Loucy (cell line): ENCODE results near the gene FADS2.

Experiments used
- H2AFZ ChIP-seq: fragments of 200-600 bp; sonication (generic); 2 replicates; pipeline ENCODE4 v1.6.0; 2016; ENCODE audit warnings: antibody characterized with exemption, mild to moderate bottlenecking, low read length, moderate library complexity
- H3F3A ChIP-seq: fragments of 200-600 bp; 2 replicates; pipeline ENCODE4 v1.6.0; 2016; ENCODE audit warnings: antibody characterized with exemption, low read depth, mild to moderate bottlenecking
- H3K27me3 ChIP-seq: fragments of 200-600 bp; sonication (generic); 2 replicates; pipeline ENCODE4 v1.6.1; 2014; ENCODE audit warnings: low read length, mild to moderate bottlenecking; ENCODE audit not compliant: insufficient read depth, poor library complexity, severe bottlenecking
- H3K36me3 ChIP-seq: fragments of 200-600 bp; sonication (generic); 2 replicates; pipeline ENCODE4 v1.6.1; 2016; ENCODE audit warnings: low read length; ENCODE audit not compliant: insufficient read depth
- H3K4me1 ChIP-seq: fragments of 200-600 bp; sonication (generic); 2 replicates; pipeline ENCODE4 v1.5.1; 2014; ENCODE audit warnings: low read length, mild to moderate bottlenecking; ENCODE audit not compliant: insufficient read depth, poor library complexity, severe bottlenecking
- H3K4me2 ChIP-seq: fragments of 200-600 bp; sonication (generic); 2 replicates; pipeline ENCODE4 v1.6.0; 2014; ENCODE audit warnings: antibody characterized with exemption, low read length, low read depth, mild to moderate bottlenecking; ENCODE audit not compliant: poor library complexity, severe bottlenecking
- H3K4me3 ChIP-seq: fragments of 200-600 bp; sonication (generic); 2 replicates; pipeline ENCODE4 v1.5.1; 2014; ENCODE audit warnings: low read length, mild to moderate bottlenecking, mixed read lengths; ENCODE audit not compliant: poor library complexity, severe bottlenecking
- H3K79me2 ChIP-seq: fragments of 200-600 bp; sonication (generic); 2 replicates; pipeline ENCODE4 v1.6.1; 2014; ENCODE audit warnings: low read length; ENCODE audit not compliant: insufficient read depth
- H3K9ac ChIP-seq: fragments of 200-600 bp; sonication (generic); 2 replicates; pipeline ENCODE4 v1.6.0; 2014; ENCODE audit warnings: mild to moderate bottlenecking, low read depth, low read length, moderate library complexity; ENCODE audit not compliant: poor library complexity, severe bottlenecking
- H3K9me2 ChIP-seq: fragments of 200-600 bp; sonication (generic); replicated peaks from 2 replicates; pipeline ENCODE4 v1.6.1; 2016; ENCODE audit warnings: low read depth, low read length, mixed read lengths
- H3K9me3 ChIP-seq: fragments of 200-600 bp; sonication (generic); 2 replicates; pipeline ENCODE4 v1.6.1; 2014; ENCODE audit warnings: mild to moderate bottlenecking, antibody characterized with exemption, low read length, low read depth; ENCODE audit not compliant: insufficient read depth
- H4K20me1 ChIP-seq: fragments of 200-600 bp; sonication (generic); 2 replicates; pipeline ENCODE4 v1.6.0; 2014; ENCODE audit warnings: antibody characterized with exemption, low read length, mild to moderate bottlenecking; ENCODE audit not compliant: insufficient read depth, poor library complexity, severe bottlenecking
- CTCF ChIP-seq: fragments of 200-600 bp; sonication (generic); conservative IDR thresholded peaks from 2 replicates; pipeline ENCODE4 v1.5.1; 2014; ENCODE audit warnings: mild to moderate bottlenecking, antibody characterized with exemption, low read length
- EZH2phosphoT487 ChIP-seq: fragments of 200-600 bp; IDR thresholded peaks from 2 replicates; pipeline ENCODE4 v1.6.1; 2018; ENCODE audit warnings: antibody characterized with exemption, mild to moderate bottlenecking, moderate library complexity, borderline replicate concordance

FADS2 gene

GRCh38 chr11:61871158-61871597 lies 43.1 kb downstream of the FADS2 start:
- no peak overlapping the region for H3K4me3 ChIP-seq
- no peaks in the 10 kb centered on the region for H3K9me2 ChIP-seq
- H2AFZ ChIP-seq = no peak overlapping the region
- H3K36me3 ChIP-seq = peaks cover 10% of the 10 kb centered on the region; the same call in 1 of the 2 replicates
- no peaks in the 10 kb centered on the region for H3K27me3 ChIP-seq
- no peaks in the 10 kb centered on the region for H4K20me1 ChIP-seq
- no peaks in the 10 kb centered on the region for H3K79me2 ChIP-seq
- H3K9me3 ChIP-seq = no peaks in the 10 kb centered on the region
- H3F3A ChIP-seq = no peaks in the 10 kb centered on the region; the same call in 1 of the 2 replicates
- peak overlapping the region; percentile 58 for H3K4me2 ChIP-seq
- no peak overlapping the region for H3K9ac ChIP-seq
- TF ChIP-seq CTCF (peak; percentile 88), EZH2phosphoT487 (no peak)
- peaks cover 9% of the 10 kb centered on the region for H3K4me1 ChIP-seq

GRCh38 chr11:61872935-61873565 lies 45.0 kb downstream of the FADS2 start:
- no peaks in the 10 kb centered on the region for H3K9me3 ChIP-seq
- H3K79me2 ChIP-seq = no peaks in the 10 kb centered on the region
- no peaks in the 10 kb centered on the region for H3K9me2 ChIP-seq
- no peak overlapping the region for H3K9ac ChIP-seq
- H2AFZ ChIP-seq = no peak overlapping the region
- H3F3A ChIP-seq = no peaks in the 10 kb centered on the region; the same call in 1 of the 2 replicates
- H3K36me3 ChIP-seq = no peaks in the 10 kb centered on the region
- no peak overlapping the region for H3K4me3 ChIP-seq
- no peaks in the 10 kb centered on the region for H4K20me1 ChIP-seq
- peaks cover 9% of the 10 kb centered on the region for H3K4me1 ChIP-seq
- H3K27me3 ChIP-seq = no peaks in the 10 kb centered on the region
- H3K4me2 ChIP-seq = no peak overlapping the region
- TF ChIP-seq EZH2phosphoT487 (no peak), CTCF (no peak)

- Histone ChIP-seq H3K9me2 (no peaks in the 10 kb centered on the region), H3K9me3 (no peaks in the 10 kb centered on the region), H2AFZ (no peak overlapping the region), H3K4me2 (no peak overlapping the region), H4K20me1 (no peaks in the 10 kb centered on the region), H3K79me2 (no peaks in the 10 kb centered on the region), H3F3A (no peaks in the 10 kb centered on the region; the same call in 1 of the 2 replicates), H3K9ac (no peak overlapping the region), H3K4me1 (peaks cover 9% of the 10 kb centered on the region), H3K27me3 (no peaks in the 10 kb centered on the region), H3K4me3 (no peak overlapping the region), H3K36me3 (no peaks in the 10 kb centered on the region)
- no peak for TF ChIP-seq EZH2phosphoT487
- TF ChIP-seq CTCF = no peak; the same call in 1 of the 2 replicates
Measured at GRCh38 chr11:61873588-61874376, 45.7 kb downstream of the FADS2 start.
